Measurements from ENCODE around the gene PYGL. TPM values are rescaled to one million over a fixed set of nuclear protein-coding genes. Genes with fewer than 3 reads are reported as not detected.
"Not testable (repeated sequence)": the region's sequence is repeated elsewhere in the genome, so short reads cannot be mapped to it uniquely, and the experiment has no call there.

PYGL gene
- total and polyA plus RNA-seq, 3 experiments from 2014 or later = 0.44 to 0.81 TPM; not detected in 1

GRCh38 chr14:50928002-50928635 lies 16.2 kb downstream of the PYGL start:
- Mint-ChIP-seq H3K4me1 (no peaks in the 10 kb centered on the region), H3K4me3 (no peak overlapping the region), H3K27ac (no peak overlapping the region), H3K36me3 (no peaks in the 10 kb centered on the region), H3K9me3 (no peaks in the 10 kb centered on the region), H3K27me3 (peaks cover 3 to 54% of the 10 kb centered on the region in 2 donors)
- Histone ChIP-seq H3K27me3 (ENCODE audit: insufficient read depth, low read length, poor library complexity, severe bottlenecking) (no peaks in the 10 kb centered on the region), H3K4me3 (ENCODE audit: low read length) (no peak overlapping the region), H3K27ac (ENCODE audit: low read depth, low read length) (no peak overlapping the region), H3K9me3 (ENCODE audit: low read length) (no peaks in the 10 kb centered on the region), H3K4me1 (ENCODE audit: insufficient read depth, low read length) (no peaks in the 10 kb centered on the region), H3K36me3 (ENCODE audit: insufficient read depth, low read length) (no peaks in the 10 kb centered on the region)
- CTCF ChIA-PET = no interaction called here
- POLR2A ChIA-PET = no interaction called here
- no peak for DNase-seq

GRCh38 chr14:50926851-50927386 lies 17.4 kb downstream of the PYGL start:
- ChIA-PET CTCF (no interaction called here), POLR2A (no interaction called here)
- no peak overlapping the region for H3K4me3 ChIP-seq (ENCODE audit: low read length)

DNA sequence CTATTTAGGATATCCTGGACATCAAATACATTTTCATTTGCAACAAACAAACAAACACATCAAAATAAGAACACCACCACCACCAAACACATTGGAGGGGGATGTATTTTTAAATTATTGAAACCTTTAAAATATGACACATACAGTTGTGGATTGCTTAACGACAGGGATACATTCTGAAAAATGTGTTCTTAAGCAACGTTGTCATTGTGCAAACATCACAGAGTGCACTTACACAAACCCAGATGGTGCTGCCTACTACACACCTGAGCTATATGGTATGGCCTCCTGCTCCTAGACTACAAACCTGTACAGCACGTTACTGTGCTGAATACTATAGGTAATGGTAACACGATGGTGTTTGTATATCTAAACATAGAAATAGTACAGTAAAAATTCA lies 19.4 kb downstream of the PYGL start:
- no peak overlapping the region for H3K4me3 ChIP-seq (ENCODE audit: low read length)
- CTCF ChIA-PET = no interaction called here
- no peak overlapping the region for H3K27ac ChIP-seq (ENCODE audit: low read depth, low read length)
- no peaks in the 10 kb centered on the region for H3K4me1 ChIP-seq (ENCODE audit: insufficient read depth, low read length)
- no peak for DNase-seq
- H3K27me3 ChIP-seq (ENCODE audit: insufficient read depth, low read length, poor library complexity, severe bottlenecking) = no peaks in the 10 kb centered on the region
- Mint-ChIP-seq H3K36me3 (no peaks in the 10 kb centered on the region), H3K27me3 (peaks cover 0 to 50% of the 10 kb centered on the region in 2 donors), H3K27ac (no peak overlapping the region), H3K9me3 (no peaks in the 10 kb centered on the region), H3K4me3 (no peak overlapping the region), H3K4me1 (no peaks in the 10 kb centered on the region)
- H3K9me3 ChIP-seq (ENCODE audit: low read length) = no peaks in the 10 kb centered on the region
- POLR2A ChIA-PET = no interaction called here
- no peaks in the 10 kb centered on the region for H3K36me3 ChIP-seq (ENCODE audit: insufficient read depth, low read length)

More at GRCh38 chr14:50926851-50927386, 17.4 kb downstream of the PYGL start:
- H3K27me3 Mint-ChIP-seq = peaks cover 0 to 50% of the 10 kb centered on the region in 2 donors
- no peaks in the 10 kb centered on the region for H3K9me3 Mint-ChIP-seq
- DNase-seq = no peak
- Histone ChIP-seq H3K36me3 (ENCODE audit: insufficient read depth, low read length) (no peaks in the 10 kb centered on the region), H3K9me3 (ENCODE audit: low read length) (no peaks in the 10 kb centered on the region), H3K27me3 (ENCODE audit: insufficient read depth, low read length, poor library complexity, severe bottlenecking) (no peaks in the 10 kb centered on the region), H3K27ac (ENCODE audit: low read depth, low read length) (peak overlapping the region; percentile 4), H3K4me1 (ENCODE audit: insufficient read depth, low read length) (no peaks in the 10 kb centered on the region)
- H3K27ac Mint-ChIP-seq = no peak overlapping the region
- H3K4me3 Mint-ChIP-seq = no peak overlapping the region
- no peaks in the 10 kb centered on the region for H3K36me3 Mint-ChIP-seq
- no peaks in the 10 kb centered on the region for H3K4me1 Mint-ChIP-seq

- CTCF ChIA-PET = no interaction called here
- H3K36me3 Mint-ChIP-seq = no peaks in the 10 kb centered on the region
- no peaks in the 10 kb centered on the region for H3K36me3 ChIP-seq (ENCODE audit: insufficient read depth, low read length)
- H3K9me3 ChIP-seq (ENCODE audit: low read length) = no peaks in the 10 kb centered on the region
- POLR2A ChIA-PET = no interaction called here
- no peaks in the 10 kb centered on the region for H3K9me3 Mint-ChIP-seq
- no peak overlapping the region for H3K27ac ChIP-seq (ENCODE audit: low read depth, low read length)
- no peak overlapping the region for H3K4me3 Mint-ChIP-seq
- no peaks in the 10 kb centered on the region for H3K4me1 Mint-ChIP-seq
- H3K4me1 ChIP-seq (ENCODE audit: insufficient read depth, low read length) = no peaks in the 10 kb centered on the region
- no peak overlapping the region for H3K27ac Mint-ChIP-seq
- no peak overlapping the region for H3K4me3 ChIP-seq (ENCODE audit: low read length)
- no peak for DNase-seq
- peaks cover 0 to 48% of the 10 kb centered on the region in 2 donors for H3K27me3 Mint-ChIP-seq
- no peaks in the 10 kb centered on the region for H3K27me3 ChIP-seq (ENCODE audit: insufficient read depth, low read length, poor library complexity, severe bottlenecking)
Measured at GRCh38 chr14:50924236-50924635, 20.0 kb downstream of the PYGL start.

GRCh38 chr14:50922803-50923202 lies 21.5 kb downstream of the PYGL start:
- H3K4me1 ChIP-seq (ENCODE audit: insufficient read depth, low read length) = no peaks in the 10 kb centered on the region
- Mint-ChIP-seq H3K4me3 (no peak overlapping the region), H3K27me3 (peaks cover 0 to 48% of the 10 kb centered on the region in 2 donors), H3K9me3 (no peaks in the 10 kb centered on the region), H3K27ac (no peak overlapping the region), H3K4me1 (no peaks in the 10 kb centered on the region), H3K36me3 (no peaks in the 10 kb centered on the region)
- DNase-seq = no peak
- H3K9me3 ChIP-seq (ENCODE audit: low read length) = no peaks in the 10 kb centered on the region
- H3K27ac ChIP-seq (ENCODE audit: low read depth, low read length) = no peak overlapping the region
- H3K36me3 ChIP-seq (ENCODE audit: insufficient read depth, low read length) = no peaks in the 10 kb centered on the region
- CTCF ChIA-PET = no interaction called here
- POLR2A ChIA-PET = no interaction called here
- no peak overlapping the region for H3K4me3 ChIP-seq (ENCODE audit: low read length)
- H3K27me3 ChIP-seq (ENCODE audit: insufficient read depth, low read length, poor library complexity, severe bottlenecking) = no peaks in the 10 kb centered on the region

GRCh38 chr14:50920482-50921230 lies 23.6 kb downstream of the PYGL start:
- Mint-ChIP-seq H3K4me1 (no peaks in the 10 kb centered on the region), H3K9me3 (no peaks in the 10 kb centered on the region), H3K36me3 (no peaks in the 10 kb centered on the region), H3K4me3 (no peak overlapping the region), H3K27me3 (peaks cover 3 to 49% of the 10 kb centered on the region in 2 donors), H3K27ac (no peak overlapping the region)
- H3K27me3 ChIP-seq (ENCODE audit: insufficient read depth, low read length, poor library complexity, severe bottlenecking) = no peaks in the 10 kb centered on the region
- CTCF ChIA-PET = no interaction called here
- no peaks in the 10 kb centered on the region for H3K9me3 ChIP-seq (ENCODE audit: low read length)
- H3K36me3 ChIP-seq (ENCODE audit: insufficient read depth, low read length) = no peaks in the 10 kb centered on the region
- no peak for DNase-seq
- no peak overlapping the region for H3K27ac ChIP-seq (ENCODE audit: low read depth, low read length)
- POLR2A ChIA-PET = no interaction called here
- H3K4me1 ChIP-seq (ENCODE audit: insufficient read depth, low read length) = no peaks in the 10 kb centered on the region
- H3K4me3 ChIP-seq (ENCODE audit: low read length) = no peak overlapping the region

DNA sequence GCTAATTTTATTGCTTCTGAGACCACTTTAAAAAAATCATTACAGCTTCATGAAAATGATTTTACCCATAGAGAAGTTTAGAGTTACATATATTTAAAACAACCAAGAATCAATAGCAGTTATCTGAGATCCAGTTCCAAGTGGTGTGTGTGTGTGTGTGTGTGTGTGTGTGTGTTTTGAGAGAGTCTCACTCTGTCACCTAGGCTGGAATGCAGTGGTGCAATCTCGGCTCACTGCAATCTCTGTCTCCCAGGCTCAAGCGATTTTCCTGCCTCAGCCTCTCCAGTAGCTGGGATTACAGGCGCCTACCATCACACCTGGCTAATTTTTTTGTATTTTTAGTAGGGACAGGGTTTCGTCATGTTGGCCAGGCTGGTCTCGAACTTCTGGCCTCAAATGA lies 24.8 kb downstream of the PYGL start:
- CTCF ChIA-PET = not testable (repeated sequence)

GRCh38 chr14:50917449-50917848 lies 26.8 kb downstream of the PYGL start:
- Mint-ChIP-seq H3K9me3 (no peaks in the 10 kb centered on the region), H3K36me3 (no peaks in the 10 kb centered on the region), H3K4me1 (no peaks in the 10 kb centered on the region), H3K4me3 (no peak overlapping the region), H3K27ac (no peak overlapping the region), H3K27me3 (peaks cover 6 to 51% of the 10 kb centered on the region in 2 donors)
- no peak overlapping the region for H3K4me3 ChIP-seq (ENCODE audit: low read length)
- H3K27ac ChIP-seq (ENCODE audit: low read depth, low read length) = no peak overlapping the region
- no peaks in the 10 kb centered on the region for H3K9me3 ChIP-seq (ENCODE audit: low read length)
- no peaks in the 10 kb centered on the region for H3K27me3 ChIP-seq (ENCODE audit: insufficient read depth, low read length, poor library complexity, severe bottlenecking)
- no peak for DNase-seq
- no peaks in the 10 kb centered on the region for H3K4me1 ChIP-seq (ENCODE audit: insufficient read depth, low read length)
- POLR2A ChIA-PET = no interaction called here
- H3K36me3 ChIP-seq (ENCODE audit: insufficient read depth, low read length) = no peaks in the 10 kb centered on the region
- CTCF ChIA-PET = no interaction called here

More for the DNA sequence above, 24.8 kb downstream of the PYGL start:
- H3K4me3 ChIP-seq (ENCODE audit: low read length); H3K27ac Mint-ChIP-seq; H3K4me1 ChIP-seq (ENCODE audit: insufficient read depth, low read length); H3K4me3 Mint-ChIP-seq; POLR2A ChIA-PET; H3K36me3 ChIP-seq (ENCODE audit: insufficient read depth, low read length); H3K4me1 Mint-ChIP-seq; H3K27ac ChIP-seq (ENCODE audit: low read depth, low read length); DNase-seq; H3K9me3 ChIP-seq (ENCODE audit: low read length); H3K9me3 Mint-ChIP-seq; H3K27me3 ChIP-seq (ENCODE audit: insufficient read depth, low read length, poor library complexity, severe bottlenecking); H3K36me3 Mint-ChIP-seq: not testable (repeated sequence)
- peaks cover 5 to 53% of the 10 kb centered on the region in 2 donors for H3K27me3 Mint-ChIP-seq

All from CD8-positive, alpha-beta memory T cell (primary cell).